ENCODE measurements around the gene CHORDC1.

DNA sequence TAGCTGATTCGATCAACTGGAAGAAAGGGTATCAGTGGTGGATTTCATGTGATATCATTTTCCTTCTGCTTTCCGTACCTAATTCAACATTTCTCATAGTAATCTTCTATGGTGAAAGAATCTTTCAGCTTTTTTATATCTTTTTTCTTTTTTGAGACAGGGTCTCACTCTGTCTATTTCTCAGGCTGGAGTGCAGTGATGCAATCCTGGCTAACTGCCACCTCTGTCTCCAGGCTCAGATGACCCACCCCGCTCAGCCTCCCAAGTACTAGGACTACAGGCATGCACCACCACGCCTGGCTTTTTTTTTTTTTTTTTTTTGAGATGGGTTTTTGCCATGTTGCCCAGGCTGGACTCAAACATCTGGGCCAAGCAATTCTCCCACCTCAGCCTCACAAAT is 18.6 kb upstream of the CHORDC1 start:
- TF ChIP-seq, protein P1, sequence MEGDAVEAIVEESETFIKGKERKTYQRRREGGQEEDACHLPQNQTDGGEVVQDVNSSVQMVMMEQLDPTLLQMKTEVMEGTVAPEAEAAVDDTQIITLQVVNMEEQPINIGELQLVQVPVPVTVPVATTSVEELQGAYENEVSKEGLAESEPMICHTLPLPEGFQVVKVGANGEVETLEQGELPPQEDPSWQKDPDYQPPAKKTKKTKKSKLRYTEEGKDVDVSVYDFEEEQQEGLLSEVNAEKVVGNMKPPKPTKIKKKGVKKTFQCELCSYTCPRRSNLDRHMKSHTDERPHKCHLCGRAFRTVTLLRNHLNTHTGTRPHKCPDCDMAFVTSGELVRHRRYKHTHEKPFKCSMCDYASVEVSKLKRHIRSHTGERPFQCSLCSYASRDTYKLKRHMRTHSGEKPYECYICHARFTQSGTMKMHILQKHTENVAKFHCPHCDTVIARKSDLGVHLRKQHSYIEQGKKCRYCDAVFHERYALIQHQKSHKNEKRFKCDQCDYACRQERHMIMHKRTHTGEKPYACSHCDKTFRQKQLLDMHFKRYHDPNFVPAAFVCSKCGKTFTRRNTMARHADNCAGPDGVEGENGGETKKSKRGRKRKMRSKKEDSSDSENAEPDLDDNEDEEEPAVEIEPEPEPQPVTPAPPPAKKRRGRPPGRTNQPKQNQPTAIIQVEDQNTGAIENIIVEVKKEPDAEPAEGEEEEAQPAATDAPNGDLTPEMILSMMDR (IDR thresholded peaks at IDR 0.05 in 2 of 3, conservative IDR thresholded peaks at IDR 0.05 in 1 of 3; ENCODE audit: control insufficient read depth in 2 of 3, extremely low read depth in 1 of 3, insufficient read depth in 1 of 3, low read depth in 3 of 3, low read length in 3 of 3): no peak
- TF ChIP-seq ZZZ3 (IDR thresholded peaks at IDR 0.05; ENCODE audit: control insufficient read depth, insufficient read length, low read depth) (no peak), POLR2A (IDR thresholded peaks at IDR 0.05; ENCODE audit: low read depth, low read length) (no peak), EP300 (IDR thresholded peaks at IDR 0.05; ENCODE audit: borderline replicate concordance in 1 of 2, control insufficient read depth in 1 of 2, low read depth in 2 of 2, low read length in 2 of 2) (no peak), SMC3 (IDR thresholded peaks at IDR 0.05; ENCODE audit: borderline replicate concordance, low read length) (no peak), KAT2A (conservative IDR thresholded peaks at IDR 0.05; ENCODE audit: control insufficient read depth, low read depth, low read length) (no peak), BMI1 (IDR thresholded peaks at IDR 0.05; ENCODE audit: borderline replicate concordance) (no peak), WRNIP1 (IDR thresholded peaks at IDR 0.05; ENCODE audit: borderline replicate concordance, low read depth, low read length) (no peak), EZH2 (IDR thresholded peaks at IDR 0.05; ENCODE audit: borderline replicate concordance, control insufficient read depth, low read depth, low read length) (no peak), POLR2AphosphoS5 (IDR thresholded peaks at IDR 0.05; ENCODE audit: low read length) (no peak), TCF3 (IDR thresholded peaks at IDR 0.05; ENCODE audit: borderline replicate concordance, insufficient read depth, low read depth, low read length) (no peak)
- TF ChIP-seq, protein P2, sequence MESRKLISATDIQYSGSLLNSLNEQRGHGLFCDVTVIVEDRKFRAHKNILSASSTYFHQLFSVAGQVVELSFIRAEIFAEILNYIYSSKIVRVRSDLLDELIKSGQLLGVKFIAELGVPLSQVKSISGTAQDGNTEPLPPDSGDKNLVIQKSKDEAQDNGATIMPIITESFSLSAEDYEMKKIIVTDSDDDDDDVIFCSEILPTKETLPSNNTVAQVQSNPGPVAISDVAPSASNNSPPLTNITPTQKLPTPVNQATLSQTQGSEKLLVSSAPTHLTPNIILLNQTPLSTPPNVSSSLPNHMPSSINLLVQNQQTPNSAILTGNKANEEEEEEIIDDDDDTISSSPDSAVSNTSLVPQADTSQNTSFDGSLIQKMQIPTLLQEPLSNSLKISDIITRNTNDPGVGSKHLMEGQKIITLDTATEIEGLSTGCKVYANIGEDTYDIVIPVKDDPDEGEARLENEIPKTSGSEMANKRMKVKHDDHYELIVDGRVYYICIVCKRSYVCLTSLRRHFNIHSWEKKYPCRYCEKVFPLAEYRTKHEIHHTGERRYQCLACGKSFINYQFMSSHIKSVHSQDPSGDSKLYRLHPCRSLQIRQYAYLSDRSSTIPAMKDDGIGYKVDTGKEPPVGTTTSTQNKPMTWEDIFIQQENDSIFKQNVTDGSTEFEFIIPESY (IDR thresholded peaks at IDR 0.05): no peak
- TF ChIP-seq, protein P3, sequence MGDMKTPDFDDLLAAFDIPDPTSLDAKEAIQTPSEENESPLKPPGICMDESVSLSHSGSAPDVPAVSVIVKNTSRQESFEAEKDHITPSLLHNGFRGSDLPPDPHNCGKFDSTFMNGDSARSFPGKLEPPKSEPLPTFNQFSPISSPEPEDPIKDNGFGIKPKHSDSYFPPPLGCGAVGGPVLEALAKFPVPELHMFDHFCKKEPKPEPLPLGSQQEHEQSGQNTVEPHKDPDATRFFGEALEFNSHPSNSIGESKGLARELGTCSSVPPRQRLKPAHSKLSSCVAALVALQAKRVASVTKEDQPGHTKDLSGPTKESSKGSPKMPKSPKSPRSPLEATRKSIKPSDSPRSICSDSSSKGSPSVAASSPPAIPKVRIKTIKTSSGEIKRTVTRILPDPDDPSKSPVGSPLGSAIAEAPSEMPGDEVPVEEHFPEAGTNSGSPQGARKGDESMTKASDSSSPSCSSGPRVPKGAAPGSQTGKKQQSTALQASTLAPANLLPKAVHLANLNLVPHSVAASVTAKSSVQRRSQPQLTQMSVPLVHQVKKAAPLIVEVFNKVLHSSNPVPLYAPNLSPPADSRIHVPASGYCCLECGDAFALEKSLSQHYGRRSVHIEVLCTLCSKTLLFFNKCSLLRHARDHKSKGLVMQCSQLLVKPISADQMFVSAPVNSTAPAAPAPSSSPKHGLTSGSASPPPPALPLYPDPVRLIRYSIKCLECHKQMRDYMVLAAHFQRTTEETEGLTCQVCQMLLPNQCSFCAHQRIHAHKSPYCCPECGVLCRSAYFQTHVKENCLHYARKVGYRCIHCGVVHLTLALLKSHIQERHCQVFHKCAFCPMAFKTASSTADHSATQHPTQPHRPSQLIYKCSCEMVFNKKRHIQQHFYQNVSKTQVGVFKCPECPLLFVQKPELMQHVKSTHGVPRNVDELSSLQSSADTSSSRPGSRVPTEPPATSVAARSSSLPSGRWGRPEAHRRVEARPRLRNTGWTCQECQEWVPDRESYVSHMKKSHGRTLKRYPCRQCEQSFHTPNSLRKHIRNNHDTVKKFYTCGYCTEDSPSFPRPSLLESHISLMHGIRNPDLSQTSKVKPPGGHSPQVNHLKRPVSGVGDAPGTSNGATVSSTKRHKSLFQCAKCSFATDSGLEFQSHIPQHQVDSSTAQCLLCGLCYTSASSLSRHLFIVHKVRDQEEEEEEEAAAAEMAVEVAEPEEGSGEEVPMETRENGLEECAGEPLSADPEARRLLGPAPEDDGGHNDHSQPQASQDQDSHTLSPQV (IDR thresholded peaks at IDR 0.05): no peak

Data from GM12878 (cell line).